ENCODE results near the gene AMZ1.
A peak's percentile ranks its signal among the peaks of the same experiment; 100 is the strongest.

Gene AMZ1

DNA sequence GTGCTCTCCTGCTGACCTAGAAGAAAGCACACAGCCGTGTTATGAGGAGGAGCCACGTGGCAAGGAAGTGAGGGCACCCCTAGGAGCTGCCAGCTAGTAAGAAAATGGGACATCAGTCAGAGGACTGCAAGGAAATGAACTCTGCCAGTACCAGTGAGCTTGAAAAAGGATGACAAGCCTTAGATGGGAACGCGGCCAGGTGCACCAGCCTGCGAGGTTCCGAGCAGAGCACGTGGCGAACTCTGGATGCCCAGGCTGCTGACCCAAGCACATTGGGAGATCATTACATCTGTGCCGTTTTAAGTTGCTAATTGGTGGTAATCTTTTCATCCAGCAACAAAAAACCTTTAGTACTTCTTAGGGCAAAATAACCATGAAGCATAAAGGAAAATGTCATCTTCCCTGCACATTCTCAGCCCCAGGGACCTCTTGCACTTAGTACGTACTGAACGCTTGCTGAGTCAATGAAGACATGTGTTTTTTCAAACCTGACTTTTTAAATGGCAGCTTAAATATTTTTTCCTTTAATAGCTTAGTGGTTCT, 69.4 kb downstream of the AMZ1 start:
- no peak for DNase-seq

DNA sequence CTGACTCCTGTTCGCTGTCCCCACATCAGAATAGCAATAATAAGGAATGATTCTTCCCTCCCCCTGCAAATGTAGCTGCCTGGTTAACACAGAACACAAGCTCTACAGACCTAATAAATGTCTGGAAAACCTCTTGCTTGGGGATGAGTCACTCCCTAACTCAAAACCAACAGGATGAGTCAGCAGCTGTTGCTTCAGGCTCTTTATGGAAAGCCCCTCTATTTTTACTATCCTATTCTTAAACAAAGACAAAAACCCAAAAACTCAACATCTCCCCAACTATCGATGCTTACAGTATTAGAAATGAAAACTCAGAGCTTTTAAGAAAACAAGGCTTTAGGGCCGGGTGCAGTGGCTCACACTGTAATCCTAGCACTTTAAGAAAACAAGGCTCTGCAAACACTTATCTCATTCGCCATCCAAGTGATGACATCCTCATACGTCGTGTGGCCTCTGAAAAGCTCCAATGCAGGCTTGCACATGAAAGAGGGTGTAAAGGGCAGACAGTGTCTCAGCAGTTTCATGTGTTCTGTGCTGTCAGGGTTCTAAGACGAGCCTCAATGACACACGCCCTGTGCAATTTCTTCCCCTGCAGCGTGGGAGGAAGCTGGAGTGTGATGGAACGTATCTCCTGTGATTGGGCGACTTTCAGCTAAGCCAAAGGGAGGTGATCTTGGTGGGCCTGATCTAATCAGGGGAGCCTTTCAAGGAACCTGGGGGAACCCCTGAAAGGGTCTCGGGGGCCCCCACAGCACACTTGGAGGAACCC, 70.1 kb downstream of the AMZ1 start:
- no peak for DNase-seq

DNA sequence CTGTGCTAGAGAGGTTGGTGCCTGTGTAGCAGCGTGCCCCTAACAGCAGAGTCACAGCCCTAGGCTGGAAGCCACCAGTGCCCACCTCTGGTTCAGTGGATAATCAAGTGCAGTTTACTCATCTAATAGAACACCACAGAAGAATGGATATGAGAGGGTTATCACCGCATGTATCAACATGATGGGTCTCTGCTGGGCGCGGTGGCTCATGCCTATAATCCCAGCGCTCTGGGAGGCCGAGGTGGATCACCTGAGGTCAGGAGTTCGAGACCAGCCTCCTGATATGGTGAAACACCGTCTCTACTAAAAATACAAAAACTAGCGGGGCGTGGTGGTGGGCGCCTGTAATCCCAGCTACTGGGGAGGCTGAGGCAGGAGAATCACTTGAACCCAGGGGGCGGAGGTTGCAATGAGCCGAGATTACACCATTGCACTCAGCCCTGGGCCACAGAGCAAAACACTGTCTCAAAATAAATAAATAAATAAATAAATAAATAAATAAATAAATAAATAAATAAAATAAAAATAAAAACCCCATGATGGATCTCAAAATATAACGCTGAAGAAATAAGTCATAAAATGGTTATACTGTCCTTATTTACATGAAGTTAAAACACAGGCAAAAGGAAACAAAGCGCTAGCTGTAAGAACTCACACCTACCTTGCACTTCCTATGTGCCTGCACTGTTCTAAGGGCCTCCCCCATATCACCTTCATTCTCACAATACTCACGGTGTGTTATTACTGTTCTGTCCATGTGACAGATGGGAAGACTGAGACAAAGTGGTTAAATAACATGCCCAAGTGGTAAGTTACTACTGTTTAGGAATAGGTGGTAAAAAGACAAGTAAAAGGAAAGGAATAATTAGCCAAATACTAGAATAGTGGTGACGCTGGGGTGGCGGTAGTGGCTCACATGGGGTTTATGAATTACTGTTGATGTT, 70.9 kb downstream of the AMZ1 start:
- no peak for DNase-seq

DNA sequence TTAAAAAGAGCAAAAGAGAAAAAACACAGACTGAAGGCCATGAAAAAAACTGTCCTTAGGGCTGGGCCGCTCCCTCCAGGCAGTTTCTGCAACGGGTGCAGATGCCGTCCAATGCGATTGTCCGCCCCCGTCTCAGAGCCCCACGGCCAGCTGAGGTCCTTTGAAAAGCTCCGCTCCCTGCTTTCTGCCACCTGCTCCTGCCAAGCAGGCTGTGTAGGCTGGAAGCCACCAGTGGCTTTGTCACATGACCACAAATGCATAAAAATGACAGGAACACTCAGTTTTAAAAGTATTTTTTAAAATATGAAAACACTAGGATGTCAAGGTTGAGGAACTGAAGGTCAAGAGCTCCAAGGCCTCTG, 71.7 kb downstream of the AMZ1 start:
- no peak for DNase-seq

DNA sequence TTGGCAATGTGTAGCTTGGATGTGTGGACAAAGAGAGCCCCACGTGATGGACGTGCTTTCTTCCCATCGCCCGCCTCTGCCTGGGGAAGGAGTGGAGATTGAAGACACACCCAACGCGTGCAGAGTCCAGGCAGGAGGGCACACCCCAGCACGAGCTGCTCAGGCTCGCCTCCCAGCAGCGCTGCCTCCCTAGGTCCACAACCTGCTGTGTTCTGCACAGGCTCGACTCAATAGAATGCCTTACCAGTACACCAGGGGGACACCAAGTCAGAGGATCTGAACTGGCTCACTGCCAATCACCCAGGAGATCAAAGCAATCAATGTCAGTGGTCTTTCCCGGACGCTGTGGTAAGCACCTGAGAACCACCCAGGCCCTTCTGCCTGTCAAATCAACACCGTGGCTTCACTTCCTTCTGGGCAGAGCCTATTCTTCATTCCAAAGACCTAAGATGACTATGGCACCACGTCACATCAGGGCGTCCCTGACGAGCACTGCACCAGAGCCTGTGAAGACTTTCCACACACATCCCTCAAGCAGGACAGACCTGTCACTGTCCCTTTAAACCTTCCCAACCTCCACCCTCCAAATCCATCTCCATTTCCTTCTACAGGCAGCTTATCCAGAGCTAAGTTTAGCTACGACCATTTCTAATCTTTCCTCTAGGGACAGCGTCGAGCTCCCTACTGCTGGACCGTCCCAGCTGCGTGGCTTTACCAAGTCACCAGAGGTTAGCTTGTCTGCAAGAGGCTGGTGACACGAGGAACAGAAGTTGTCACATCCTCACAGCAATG, 72.3 kb downstream of the AMZ1 start:
- peak; percentile 13 for DNase-seq

DNA sequence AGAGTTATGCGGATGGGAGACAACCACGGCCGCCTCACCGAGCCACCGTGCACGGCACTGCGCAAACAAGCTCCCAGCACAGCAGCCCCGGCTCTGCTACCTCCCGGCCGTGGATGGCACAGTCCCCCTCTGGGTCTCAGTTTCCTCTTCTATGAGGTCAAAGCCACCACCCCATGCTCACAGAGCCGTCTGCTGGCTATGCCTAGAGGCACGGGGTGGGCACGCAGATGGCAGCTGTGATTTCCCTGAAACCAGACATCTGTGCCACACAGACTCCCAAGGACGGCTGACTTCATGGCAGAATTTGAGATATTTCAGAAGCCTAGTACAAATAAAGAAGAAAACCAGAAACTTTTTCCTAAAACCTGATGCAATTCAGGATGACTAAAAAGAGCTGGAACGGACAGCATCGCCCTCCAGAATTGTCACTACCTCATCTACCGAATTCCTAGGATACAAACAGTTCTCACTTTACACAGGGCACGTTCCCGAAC, 73.2 kb downstream of the AMZ1 start:
- no peak for DNase-seq

DNA sequence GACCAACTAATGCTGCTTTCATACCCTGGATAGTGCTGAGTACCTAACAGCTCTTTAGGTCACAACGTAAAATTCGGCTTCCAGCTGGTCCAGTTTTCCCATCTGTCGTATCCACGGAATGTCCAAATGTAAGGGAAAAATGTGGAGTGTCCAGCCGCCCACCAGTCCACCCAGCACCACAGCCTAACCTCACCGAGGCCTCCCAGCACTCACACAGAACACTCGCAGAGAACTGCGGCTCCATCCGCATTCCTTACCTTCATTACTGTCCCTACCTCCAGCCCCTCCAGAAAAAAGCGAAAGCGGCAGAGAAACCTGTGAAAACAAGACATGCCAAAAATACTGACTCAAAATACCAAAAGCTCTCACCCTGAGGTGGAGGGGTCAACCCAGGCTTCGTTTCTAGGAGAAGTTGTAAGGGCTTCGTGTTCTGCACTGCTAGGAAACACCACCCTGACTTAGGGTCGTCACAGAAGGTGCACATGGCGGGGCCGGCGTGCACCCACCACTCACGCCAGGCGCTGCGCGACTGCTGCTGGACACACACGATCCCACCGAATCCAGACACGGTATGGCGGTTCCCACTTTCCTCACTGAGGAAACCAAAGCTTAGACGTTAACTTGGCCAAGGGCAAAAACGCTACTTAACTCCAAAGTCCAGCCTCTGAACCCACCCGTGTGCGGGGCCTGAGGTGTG, 73.9 kb downstream of the AMZ1 start:
- DNase-seq: no peak

DNA sequence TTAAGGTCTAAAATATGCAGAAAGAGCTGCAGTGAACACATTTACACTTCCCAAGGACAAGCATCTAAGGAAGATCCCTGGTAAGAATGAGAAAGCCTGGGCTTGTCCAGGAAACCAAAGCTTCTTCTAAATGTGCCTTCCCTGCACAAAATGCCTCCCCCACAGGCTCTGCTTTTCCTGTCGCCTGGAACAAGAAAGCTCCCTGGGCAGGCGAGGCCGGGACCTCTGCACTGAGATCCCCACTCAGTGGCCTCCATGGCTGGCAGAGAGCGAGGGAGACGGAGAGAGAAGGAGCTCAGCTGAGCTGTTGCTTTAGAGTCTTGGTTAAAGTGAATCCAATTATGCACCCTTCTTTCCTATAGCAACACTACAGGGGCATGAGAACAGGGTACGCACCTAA, 75.6 kb downstream of the AMZ1 start:
- DNase-seq: no peak

DNA sequence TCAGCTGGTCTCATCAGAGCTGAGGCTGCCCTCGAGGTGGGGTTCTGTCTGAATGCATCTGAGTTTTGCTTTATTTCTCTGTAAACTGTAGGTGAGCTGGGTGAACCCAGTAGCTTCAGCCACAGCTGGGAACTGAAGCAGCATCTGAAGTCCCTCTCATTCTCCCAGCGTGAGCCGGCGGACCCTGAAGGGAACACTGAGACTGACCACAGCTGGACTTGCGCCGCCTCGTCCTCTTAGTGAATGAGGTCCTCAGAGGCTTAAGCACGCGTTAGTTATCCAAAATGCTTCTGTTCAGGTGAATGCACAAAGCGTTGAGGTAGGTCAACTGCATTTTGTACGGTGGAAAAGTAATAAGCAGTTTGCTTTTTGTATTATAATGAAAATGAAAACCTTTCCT, 76.6 kb downstream of the AMZ1 start:
- DNase-seq: no peak
